ENCODE results near the gene ARF5.
A peak's percentile ranks its signal among the peaks of the same experiment; 100 is the strongest.

GRCh38 chr7:127588697-127589482, 679 bp downstream of the ARF5 start:
- TF ChIP-seq EZH2 (IDR thresholded peaks at IDR 0.05; ENCODE audit: borderline replicate concordance, low read length) (no peak), CTCF (conservative IDR thresholded peaks at IDR 0.05 in 1 of 2, IDR thresholded peaks at IDR 0.05 in 1 of 2; ENCODE audit: extremely low read depth in 1 of 2, insufficient read depth in 1 of 2, low read depth in 1 of 2, low read length in 2 of 2) (peak; percentile 27 to 64)
